ENCODE results near the gene DST.
A peak's percentile ranks its signal among the peaks of the same experiment; 100 is the strongest.

Gene DST

DNA sequence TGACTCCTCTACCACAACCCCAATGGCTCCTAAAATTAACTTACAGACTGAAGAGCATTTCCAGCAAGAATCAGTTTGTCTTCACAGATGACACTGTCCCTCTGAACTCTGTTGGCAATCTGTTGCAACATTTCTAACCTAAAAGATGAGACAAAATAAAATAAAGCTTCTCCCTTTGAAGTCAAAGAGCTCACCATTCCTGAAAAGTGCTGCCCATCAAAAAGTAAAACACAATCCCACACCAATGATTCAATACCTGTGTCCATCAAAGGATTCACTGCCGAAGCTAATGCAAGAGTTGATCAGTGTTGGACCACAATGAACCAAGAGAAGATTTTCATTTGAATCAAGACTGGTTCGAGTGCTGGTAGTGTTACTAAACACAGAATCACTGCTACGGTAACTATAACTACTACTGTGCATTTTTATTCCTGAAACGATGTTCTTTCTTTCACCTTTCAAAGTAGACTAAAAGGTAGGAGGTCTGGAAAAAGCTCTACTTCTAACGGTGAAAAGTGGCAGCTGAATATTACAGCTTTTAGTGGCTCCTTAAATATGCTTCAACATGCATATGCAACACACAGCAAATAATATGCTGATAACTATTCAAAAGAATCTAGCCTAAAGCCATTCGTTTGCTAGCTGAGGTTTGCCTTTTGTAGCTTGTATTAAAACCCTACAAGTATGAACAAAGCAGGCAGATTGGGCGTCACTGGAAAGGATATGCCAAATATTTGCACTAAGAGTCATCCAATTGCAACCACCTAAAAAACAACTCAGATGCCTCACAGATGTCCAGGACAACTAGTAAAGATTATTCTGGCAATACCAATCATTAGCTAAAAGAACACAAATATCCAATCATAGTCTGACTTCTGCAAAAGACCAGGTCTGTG, at the start of gene DST:
TSS of gene DST (minus strand) at position 524 of the 896 bp plus-strand sequence.
- DNase-seq (ENCODE audit: low read depth, low spot score) = peak; percentile 51

DNA sequence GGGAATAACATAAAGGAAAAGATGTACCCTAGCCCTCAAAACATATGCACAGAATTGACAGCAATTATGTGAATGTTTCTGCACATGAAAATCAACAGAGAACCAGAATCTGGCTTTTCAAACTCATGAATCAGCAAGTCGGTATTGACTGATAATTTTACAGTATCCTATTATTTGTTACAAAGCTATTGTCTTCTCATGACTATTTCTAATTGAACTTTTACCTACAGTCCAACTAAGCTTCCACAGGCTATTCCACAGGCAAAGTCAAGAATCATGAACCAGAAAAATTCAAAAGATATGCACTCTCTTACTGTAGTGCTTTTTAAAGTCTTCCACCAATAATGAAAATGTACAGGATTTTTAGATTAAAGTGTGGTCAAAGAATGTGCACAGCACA, 49.1 kb upstream of the DST start:
- no peak for DNase-seq (ENCODE audit: low read depth, low spot score)

DNA sequence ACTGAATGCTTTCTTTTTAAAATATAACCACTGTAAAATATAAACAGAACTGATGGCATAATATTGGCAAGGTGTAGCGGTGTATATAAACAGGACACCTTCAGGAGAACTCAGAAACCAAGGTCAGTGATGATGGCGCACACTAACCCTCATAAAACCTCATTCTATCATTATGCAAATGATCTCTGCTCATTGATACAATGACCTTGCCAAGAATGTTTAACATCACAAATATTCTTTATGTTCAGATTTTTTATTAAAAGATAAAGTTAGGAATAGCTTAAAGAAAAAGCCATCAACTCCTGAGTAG, 48.6 kb upstream of the DST start:
- DNase-seq (ENCODE audit: low read depth, low spot score) = no peak

DNA sequence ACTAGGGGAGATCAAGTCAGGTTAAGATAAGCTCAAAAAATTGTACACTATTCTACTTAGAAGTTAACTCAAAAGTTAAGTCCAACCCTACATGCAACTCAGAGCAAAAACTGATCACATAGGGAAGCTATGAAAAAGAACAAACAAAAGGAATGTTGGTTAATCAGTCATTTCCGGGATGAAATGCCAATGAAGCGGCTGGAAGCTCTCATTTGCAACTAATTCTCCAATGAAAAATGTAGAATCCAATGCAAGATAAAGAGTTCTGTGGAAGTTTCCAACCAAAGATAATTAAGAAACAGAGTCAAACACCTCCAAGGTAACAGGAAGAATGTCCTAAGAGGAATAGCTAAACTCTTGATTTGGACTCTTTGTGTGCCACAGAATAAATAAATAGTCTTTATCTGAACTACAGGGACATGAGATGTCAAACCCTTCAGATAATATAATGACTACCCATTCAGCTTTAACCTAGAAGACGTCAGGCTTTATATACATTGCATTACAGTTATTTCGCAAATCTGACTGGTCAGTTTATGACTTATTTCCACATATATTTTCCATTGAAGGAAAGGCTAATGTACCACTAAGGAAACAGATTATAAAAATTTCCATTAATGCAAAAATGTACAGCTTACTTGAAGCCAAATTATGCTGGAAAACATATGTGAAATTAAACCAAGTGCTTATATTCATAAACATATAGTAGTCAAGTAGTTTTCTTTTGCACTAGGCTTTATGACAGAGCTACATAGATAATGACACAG, 48.0 kb upstream of the DST start:
- DNase-seq (ENCODE audit: low read depth, low spot score) = no peak

DNA sequence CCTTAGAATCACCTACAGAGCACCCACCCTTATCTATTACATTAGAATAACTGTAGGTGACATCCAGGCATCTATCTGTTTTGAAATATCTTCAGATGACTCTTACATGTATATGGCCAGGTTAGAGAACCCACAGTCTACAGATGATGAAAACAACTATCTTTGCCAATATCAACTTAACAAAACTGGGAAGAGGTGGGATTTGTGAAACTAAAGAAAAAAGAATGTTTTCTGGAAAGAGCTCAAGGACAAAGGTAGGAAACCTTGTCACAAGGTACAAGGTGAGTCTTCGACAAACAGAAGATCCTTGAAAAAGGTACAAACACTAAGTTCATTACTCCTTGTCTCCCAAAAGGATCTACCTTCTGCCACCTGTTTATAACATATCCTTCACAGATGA, 47.0 kb upstream of the DST start:
- no peak for DNase-seq (ENCODE audit: low read depth, low spot score)

DNA sequence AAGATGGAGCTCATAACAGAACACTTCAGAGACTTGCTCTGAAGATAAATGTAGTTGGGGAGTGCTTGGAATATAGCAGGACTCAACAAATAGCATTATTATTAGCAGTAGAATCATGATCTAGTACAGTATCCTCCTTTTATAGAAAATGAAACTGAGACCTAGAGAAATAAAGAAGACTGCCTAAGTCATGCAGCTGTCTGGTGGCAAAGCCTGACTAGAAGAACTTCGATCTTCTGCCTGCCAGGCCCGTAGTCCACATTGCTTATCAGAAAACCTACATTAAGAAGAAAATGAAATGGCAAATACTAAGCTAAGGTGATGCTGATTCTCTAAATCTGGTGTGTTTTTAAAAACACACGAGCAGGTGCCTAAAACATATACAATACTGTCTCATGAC, 46.4 kb upstream of the DST start:
- no peak for DNase-seq (ENCODE audit: low read depth, low spot score)

DNA sequence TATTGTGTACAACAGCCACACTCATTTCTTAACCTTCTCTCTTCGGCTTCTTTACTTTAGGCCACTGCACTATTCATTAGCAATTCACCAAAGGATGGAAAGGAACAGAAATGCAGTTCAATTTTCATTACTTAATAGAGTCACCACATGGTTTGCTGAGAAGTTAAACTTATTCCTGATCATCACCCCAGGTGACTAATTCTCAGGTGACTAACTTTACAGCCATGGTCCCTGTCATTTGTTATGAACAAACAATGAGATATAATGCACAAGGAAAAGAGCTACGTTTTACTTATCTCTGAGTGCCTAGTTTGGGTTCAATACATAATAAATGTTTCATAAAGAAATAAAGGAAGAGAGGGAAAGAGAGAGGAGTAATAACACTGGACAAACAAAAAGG, 45.8 kb upstream of the DST start:
- no peak for DNase-seq (ENCODE audit: low read depth, low spot score)

DNA sequence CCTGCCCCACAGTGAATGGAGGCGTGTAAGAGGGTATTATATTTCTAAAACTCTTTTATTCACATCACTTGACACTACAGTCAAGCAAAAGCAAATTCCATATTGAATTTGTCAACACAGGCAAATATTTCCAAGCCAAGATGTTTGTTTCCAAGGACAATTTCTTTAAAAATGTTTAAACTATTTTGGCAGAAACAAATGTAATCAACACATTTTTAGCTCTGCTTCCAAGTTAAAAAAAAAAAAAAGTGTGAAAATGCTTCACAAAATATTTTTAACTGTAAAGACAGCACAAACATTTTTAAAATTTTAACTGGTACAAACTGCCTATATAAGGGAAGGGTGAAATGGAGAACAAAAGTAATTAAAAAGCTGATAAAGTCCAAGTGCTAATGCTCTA, 44.9 kb upstream of the DST start:
- DNase-seq (ENCODE audit: low read depth, low spot score) = no peak

DNA sequence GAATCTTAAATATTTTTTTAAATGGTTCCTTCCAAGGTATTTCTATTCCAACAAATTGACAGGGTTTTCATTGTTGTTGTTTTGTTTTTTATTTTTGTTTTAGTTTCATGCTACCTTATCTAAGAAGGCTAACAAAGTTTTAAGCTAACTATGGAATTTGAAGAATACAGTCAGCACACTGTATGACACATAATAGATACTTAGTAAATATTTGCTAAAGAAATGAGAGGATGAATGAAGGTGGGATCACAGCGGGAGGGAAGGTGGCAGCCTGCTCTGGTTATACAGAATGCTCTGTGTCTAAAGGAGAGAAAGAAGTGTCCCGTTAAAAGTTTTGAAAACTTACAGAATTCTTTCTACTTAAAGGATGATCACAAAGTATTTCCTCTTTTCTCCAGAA, 43.7 kb upstream of the DST start:
- DNase-seq (ENCODE audit: low read depth, low spot score) = no peak

DNA sequence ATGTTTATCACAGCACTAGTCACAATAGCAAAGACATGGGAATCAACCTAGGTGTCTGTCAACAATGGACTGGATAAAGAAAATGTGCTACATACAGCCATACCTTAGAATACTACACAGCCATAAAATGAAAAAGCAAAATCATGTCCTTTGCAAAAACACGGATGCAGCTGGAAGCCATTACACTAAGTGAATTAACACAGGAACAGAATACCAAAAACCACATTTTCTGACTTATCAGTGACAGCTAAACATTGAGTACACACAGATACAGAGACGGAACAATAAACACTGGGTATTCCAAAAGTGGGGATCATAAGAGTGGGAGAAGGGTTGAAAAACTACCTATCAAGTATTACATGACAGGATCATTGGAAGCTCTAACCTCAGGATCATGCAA, 43.3 kb upstream of the DST start:
- DNase-seq (ENCODE audit: low read depth, low spot score) = no peak

DNA sequence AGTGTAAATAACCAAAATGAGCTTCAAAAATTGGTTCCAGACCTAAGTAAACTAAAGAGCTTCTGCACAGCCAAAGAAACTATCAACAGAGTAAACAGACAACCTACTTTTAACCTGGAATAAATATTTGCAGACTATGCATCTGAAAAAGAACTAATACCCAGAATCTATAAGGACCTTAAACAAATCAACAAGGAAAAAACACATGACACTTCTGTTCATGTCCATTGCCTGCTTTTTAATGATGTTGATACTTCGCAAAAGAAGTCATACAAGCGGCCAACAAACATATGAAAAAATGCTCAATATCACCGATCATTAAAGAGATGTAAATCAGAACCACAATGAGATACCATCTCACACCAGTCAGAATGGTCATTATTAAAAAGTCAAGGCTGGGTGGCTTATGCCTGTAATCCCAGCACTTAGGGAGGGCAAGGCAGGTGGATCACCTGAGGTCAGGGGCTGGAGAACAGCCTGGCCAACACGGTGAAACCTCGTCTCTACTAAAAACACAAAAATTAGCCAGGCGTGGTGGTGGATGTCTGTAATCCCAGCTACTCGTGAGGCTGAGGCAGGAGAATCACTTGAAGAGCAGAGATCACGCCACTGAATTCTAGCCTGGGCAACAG, 42.5 kb upstream of the DST start:
- DNase-seq (ENCODE audit: low read depth, low spot score) = no peak

DNA sequence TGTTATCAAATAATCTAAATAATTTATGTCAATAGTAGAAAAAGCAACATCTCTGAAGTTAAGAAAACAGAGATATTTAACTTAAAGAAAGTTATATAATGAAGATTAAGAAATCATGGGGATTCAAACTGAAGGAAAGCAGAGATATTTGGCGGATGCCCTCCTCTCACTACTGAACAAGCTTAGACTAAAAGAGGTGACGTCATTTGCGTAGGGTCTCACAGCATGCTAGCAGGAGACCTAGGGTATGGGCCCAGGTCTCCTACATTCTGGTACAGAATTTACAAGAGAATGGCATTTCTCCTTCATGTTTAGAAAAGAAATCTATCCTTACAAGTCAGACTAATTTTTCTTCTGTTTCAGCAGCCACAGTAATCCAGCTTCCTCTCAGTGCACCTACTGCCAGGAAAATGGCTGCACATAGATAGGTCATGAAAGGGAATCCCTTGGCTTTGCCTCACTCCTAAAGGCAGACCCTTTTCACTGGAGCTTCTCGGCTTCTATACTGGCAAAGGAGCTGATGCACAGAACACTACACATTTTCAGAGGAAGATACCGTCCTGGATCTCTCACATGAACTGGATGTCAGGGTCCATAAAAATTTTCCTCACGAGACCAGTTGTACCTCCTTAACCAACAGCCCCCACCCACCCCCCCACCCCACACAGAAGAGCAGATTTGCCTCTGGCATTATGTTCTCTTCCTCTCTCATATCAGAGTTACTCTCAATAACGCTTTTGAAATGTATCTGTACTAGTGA, 41.8 kb upstream of the DST start:
- no peak for DNase-seq (ENCODE audit: low read depth, low spot score)

DNA sequence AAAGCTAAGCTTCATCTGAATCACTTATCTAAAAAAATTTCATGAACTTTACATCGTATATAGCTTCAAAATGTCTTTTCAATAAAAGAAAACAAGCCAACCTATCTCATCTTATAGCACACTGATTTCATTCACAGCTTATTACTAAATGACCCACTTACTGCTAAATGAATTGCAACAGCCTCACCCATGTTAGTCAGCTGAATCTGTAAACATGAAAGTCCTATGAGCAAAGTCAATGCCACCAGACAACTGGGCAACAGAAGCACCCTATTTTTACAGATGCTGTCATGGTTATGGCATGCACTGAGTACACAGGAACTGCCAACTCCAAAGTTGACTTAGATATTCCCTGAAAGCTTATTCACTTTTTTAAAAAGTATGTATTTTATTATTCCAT, 41.2 kb upstream of the DST start:
- DNase-seq (ENCODE audit: low read depth, low spot score) = no peak

DNA sequence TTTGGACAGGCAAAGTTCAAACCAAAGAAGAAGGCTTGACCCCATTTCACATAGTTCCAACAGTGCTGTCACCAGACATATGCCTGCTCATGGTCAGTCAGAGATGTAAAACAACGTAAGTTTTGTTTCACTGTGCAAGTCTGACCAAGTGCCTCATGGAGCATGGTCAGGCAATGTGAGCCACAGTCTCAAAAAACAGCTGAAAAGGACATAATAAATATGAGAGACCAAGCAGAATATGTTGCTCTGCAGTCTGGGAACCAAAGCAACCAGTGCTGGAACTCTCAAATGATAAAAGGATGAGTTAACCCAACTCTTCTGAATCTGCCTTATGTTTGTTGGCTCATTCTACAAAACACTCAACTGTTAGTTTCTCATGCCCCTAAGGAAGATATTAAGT, 39.9 kb upstream of the DST start:
- DNase-seq (ENCODE audit: low read depth, low spot score) = no peak

DNA sequence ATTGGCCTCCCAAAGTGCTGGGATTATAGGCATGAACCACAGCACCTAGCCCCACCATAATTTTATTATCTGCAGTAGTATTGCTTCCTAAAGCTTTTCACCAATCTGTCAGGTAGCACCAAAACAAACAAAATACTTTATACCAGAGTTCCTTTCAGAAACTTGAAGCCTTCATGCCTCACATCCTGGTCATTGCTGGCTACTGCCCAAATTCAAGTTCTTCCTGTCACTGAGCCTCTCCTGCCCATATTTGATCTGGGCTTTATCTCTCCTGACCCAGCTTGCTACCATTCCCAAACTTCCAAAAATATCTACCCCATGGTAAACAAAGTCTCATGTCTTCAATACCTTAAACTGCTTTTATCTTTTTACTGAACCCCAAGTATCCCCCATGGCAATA, 34.9 kb upstream of the DST start:
- no peak for DNase-seq (ENCODE audit: low read depth, low spot score)

DNA sequence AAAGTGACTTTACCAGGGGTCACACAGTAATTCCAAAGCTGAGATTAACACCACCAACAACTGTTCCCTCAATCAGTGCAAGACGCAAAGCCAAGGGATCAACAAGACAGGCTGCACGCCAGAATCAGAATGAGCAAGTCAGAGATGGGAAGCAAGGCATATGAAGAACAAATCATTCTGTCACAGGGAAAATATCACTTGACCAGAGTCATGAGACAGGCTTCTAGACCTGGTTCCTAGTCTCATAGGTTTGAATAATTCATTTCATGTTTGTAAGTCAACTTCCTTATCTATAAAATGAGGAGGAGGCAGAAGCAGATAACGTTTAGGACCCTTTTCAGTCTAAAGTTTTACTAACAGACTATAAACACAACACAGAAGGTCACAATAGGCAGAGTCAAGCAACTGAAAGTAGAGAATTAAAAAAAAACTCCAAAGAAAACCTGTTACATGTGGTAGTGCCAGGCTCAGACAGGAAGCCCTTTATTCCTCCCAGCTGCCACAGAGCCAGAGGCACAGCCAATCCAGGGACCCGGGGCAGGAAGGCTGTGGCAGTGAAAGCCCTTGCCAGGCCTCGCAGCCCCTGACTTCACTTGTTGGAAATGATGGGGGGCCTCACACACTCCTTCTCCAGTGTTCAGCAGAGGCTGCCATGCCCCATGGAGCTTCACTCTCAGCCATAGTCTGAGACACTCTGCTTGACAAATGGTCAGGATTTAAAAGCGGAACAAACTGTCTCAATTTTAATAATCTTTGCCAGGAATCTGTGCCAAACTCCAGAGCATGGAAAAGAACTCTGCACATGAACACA, 29.2 kb upstream of the DST start:
- no peak for DNase-seq (ENCODE audit: low read depth, low spot score)

DNA sequence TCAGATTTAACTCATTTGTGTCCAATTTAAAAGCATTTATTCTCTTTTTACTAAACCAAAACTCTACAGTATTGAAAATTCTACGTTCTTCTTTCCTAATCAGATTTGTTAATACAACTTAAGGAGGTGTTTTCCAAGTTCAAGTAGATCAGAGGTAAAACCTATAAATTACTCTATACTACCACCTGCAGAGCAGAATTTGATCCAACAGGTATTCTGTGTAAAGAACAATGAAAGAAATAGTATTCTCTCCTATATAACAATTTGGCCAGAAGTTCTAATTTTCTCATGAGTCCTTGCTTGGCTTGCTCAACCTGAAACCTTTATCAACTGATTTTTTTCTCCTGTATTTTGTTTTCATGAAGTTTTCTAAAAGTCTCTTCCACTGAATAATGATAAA, 28.5 kb upstream of the DST start:
- no peak for DNase-seq (ENCODE audit: low read depth, low spot score)

DNA sequence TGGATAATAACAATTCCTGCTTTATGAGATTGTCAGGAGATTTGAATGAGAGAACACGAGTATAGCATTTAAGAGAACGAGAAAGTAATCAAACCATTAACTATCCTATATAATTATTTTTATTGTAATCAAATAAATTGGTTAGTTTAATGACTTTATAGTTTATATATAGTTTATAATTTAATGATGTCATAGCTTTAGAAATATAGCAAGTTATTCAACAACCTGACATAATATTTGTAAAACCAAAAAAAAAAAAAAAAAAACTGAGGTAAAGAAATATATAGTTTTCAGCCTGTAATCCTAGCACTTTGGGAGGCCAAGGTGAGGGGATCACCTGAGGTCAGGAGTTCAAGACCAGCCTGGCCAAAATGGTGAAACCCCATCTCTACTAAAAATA, 26.4 kb upstream of the DST start:
- no peak for DNase-seq (ENCODE audit: low read depth, low spot score)

DNA sequence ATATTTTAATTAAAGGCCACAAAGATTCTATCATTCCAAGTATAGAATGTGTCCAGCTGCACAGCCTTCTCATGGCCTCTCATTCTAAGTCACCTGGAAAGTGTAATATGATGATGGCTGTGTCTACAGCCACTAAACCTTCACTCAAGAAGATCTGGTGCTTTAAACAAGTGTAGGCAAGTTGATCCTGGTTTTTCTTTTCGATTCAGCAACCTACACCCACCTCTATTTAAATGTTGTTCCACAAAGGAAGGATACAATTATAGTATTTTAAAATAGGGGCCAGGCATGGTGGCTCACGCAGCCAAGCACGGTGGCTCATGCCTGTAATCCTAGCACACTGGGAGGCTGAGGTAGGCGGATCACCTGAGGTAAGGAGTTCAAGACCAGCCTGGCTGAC, 25.5 kb upstream of the DST start:
- DNase-seq (ENCODE audit: low read depth, low spot score) = no peak

DNA sequence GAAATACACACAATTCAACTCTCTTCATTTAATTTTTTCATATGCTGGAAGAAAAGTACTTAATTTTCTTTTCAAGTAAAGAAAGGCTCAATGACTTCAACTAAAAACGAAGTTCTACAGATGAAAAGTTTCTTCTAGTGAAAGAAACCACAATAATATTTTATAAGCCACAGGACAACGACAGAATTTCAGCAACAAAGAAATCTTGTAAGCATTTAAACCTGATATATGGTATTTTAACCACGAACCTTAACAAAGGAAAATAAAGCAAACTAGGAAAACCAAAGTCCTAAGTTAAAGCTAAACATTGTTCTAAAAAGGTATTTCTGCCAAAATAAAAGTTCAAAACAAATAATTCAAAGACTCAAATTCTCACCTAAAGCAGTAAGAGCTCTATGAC, 24.6 kb upstream of the DST start:
- no peak for DNase-seq (ENCODE audit: low read depth, low spot score)

DNA sequence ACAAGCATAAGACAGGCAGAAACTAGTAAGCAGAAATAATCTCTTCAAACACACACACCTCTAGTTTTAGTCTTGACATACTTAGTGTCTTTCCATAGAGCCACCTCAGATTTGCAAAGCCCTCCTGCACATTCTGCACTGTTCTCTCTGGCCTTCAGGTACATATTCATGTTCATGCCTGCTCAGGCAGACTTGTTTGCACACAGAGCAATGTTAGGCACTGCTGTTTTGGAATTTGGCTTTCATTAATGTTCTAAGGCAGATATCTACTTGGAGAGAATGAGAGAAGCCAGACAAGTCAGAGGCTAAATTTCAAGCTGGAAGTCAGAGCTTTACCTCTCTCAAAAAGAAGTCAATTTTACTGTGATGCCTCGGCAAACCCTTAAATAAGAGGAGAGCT, 21.3 kb upstream of the DST start:
- DNase-seq (ENCODE audit: low read depth, low spot score) = no peak
